HG03066 (cell line): ENCODE data around the gene RNF133.

Experiments
- ATAC-seq: cut with Tn5 transposase; IDR thresholded peaks from one replicate; pipeline ENCODE4 v1.9.1; 2021; ENCODE audit warnings: low read depth; ENCODE audit not compliant: unreplicated experiment

RNF133 gene, protein sequence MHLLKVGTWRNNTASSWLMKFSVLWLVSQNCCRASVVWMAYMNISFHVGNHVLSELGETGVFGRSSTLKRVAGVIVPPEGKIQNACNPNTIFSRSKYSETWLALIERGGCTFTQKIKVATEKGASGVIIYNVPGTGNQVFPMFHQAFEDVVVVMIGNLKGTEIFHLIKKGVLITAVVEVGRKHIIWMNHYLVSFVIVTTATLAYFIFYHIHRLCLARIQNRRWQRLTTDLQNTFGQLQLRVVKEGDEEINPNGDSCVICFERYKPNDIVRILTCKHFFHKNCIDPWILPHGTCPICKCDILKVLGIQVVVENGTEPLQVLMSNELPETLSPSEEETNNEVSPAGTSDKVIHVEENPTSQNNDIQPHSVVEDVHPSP

GRCh38 chr7:122699017-122699416, at the start of gene RNF133:
Gene RNF133, minus strand, starts transcription at chr7:122699117. Its CDS starts 199 bp downstream, at chr7:122698918.
- ATAC-seq: no peak

GRCh38 chr7:122748195-122748594, 49.3 kb upstream of the RNF133 start:
- no peak for ATAC-seq

- no peak for ATAC-seq
Measured at GRCh38 chr7:122746948-122747347, 48.0 kb upstream of the RNF133 start.

GRCh38 chr7:122743211-122743610, 44.3 kb upstream of the RNF133 start:
- ATAC-seq: no peak

- no peak for ATAC-seq
Measured at GRCh38 chr7:122738947-122739346, 40.0 kb upstream of the RNF133 start.

DNA sequence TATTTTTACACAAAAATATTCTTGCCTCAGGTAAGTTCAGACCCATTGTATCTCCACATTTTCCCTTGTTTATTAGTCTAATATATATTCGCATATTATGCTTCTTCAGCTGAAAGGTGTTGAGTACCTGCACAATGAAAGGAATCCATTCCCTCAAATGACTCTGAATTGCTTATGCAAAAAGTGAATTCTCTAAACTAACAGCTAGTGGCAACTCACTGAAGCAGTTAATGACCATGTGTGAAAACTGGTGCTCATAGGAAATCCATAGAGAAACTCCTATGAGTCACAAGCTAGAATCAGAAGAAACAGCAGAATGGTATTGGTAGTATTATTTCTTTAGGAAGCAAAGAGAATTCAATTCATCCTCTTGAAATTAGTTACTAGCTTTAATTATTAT, 37.3 kb upstream of the RNF133 start:
- ATAC-seq: no peak

- ATAC-seq: no peak
Measured at GRCh38 chr7:122727759-122728158, 28.8 kb upstream of the RNF133 start.

- ATAC-seq: no peak
Measured at GRCh38 chr7:122727354-122727753, 28.4 kb upstream of the RNF133 start.

DNA sequence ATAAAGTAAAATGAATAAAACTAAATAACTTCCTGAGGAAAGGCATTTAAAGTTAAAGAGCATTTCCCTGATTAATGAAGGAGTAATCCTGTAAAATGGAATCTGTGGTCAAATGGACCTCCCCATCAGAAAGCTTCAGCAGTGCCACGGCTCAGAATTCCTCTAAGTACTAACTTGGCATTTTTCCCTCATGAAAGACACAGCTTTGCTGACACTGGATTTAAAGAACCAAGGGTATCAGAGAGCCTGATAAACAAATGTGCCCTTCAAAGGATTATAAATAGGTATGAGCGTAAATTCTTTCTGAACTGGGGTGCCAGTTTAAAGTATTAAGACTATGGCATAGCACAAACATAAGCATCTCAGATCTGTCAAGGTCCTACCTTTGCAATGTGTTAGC, 28.0 kb upstream of the RNF133 start:
- no peak for ATAC-seq

DNA sequence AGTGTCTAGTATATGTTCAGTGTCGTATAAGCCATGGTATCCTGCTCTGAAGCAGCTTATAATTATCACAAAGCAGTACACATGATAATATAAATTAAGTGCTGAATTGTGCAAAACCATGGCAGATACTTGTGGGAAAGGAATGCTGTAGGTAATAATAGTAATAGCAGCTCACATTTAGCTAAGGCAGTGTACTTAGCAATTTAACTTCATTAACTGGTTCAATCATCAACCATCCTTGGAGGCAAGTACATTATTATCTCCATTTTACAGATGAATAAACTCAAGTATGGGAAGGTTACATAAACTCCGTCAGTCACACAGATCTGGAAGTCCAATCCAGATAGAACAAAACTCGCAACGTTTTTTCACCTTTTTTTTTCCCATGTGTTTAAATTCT, 25.4 kb upstream of the RNF133 start:
- ATAC-seq: no peak

- ATAC-seq: no peak
Measured at GRCh38 chr7:122719010-122719578, 20.2 kb upstream of the RNF133 start.

DNA sequence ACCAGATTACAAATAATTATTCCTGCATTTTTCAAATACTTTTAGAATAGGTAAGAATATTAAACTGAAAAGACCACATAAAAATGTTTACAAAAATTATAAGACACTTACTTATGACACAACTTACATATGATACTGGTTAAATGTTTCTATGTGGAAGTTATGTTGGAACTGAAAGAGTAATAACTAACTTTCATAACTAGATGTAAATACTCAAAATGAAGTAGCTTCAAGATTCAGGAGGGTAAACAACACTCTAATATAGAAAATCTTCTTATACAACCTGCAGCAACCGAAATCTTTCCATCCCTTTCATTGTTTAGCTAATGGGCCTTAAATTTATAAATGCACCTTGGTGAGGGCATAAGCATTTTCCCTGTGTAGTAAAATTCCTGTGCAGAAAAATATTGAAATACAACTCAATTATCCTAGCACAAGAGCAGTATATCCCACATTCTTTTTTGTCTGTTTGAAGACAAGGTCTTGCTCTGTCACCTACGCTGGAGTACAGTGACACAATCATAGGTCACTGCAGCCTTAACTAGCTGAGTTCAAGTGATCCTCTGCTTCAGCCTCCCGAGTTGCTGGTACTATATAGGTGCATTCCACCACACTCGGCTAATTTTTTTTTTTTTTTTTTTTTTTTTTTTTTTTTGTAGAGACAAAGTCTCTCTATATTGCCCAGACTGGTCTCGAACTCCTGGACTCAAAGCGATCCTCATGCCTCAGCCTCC, 18.6 kb upstream of the RNF133 start:
- ATAC-seq: no peak

DNA sequence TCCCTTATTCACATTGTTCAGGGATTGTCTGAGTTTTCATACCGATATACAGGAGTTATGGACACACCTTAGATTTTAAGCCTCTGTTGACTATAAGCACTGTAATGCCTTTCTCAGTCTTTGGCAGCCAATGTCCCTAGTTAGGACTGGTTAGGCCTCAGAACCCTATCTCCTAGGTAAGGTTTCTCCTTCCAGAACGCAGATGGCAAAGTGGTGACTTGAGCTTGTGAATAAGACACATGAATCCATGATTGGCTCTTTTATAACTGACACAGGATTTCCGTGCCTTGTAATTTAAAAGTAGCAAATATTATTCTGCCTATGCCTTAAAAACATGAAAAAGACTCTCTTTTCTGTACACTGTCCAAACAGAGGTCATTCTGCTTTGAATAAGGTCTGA, 16.3 kb upstream of the RNF133 start:
- ATAC-seq: no peak

- ATAC-seq: no peak
Measured at GRCh38 chr7:122710916-122711315, 12.0 kb upstream of the RNF133 start.

DNA sequence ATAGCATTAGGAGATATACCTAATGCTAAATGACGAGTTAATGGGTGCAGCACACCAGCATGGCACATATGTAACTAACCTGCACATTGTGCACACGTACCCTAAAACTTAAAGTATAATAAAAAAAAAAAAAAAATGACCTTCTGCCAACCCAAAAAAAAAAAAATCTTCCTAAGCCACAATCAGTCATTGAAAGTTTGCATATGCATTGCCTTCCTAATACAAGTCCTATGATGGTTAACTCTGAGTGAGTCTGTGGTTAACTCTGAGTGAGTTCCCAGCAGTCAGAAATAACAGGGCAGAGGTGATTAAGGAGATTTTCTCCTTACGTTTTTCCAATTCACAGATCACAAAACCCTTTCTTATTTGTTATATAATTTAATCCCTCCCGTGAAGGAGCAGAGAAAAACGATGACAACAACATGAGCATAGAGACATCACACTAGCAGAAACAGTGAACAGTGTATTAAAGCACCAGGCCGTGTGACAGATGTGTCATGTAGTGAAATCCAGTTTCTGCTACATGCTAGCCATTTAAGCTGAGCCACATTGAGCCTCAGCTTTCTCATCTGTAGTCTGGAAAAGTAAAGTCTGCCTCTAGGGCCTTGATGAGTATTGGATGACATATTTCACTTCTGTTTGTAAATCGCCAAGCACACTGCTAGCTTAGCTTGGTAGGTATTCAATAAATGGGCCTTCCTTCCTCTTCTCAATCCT, 11.2 kb upstream of the RNF133 start:
- no peak for ATAC-seq

GRCh38 chr7:122706836-122707235, 7.9 kb upstream of the RNF133 start:
- no peak for ATAC-seq

GRCh38 chr7:122702872-122703510, 4.1 kb upstream of the RNF133 start, which contains the start of gene RNF148:
Gene RNF148, minus strand, starts transcription at chr7:122702922. Its CDS starts 172 bp downstream, at chr7:122702750.
- no peak for ATAC-seq

DNA sequence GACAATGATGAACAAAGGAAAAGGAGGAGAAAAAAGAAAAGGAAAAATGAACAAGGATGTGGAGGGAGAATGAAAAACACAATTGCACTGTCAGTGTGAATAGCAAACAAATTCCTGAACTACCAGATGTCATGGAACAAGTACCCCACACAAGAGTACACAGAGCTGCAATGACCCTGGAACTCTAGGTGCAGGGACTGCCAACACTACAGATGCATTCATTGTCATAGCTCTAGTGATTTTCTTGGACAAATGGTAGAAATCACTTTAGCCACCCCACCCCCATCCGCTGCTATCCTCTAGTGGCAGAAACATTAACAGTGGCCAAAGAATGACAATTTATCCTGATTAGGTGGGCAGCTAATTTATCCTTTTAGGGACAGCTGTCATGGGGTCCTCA, 3.1 kb downstream of the RNF133 start:
- no peak for ATAC-seq

GRCh38 chr7:122694697-122695096, 4.2 kb downstream of the RNF133 start:
- ATAC-seq: no peak

DNA sequence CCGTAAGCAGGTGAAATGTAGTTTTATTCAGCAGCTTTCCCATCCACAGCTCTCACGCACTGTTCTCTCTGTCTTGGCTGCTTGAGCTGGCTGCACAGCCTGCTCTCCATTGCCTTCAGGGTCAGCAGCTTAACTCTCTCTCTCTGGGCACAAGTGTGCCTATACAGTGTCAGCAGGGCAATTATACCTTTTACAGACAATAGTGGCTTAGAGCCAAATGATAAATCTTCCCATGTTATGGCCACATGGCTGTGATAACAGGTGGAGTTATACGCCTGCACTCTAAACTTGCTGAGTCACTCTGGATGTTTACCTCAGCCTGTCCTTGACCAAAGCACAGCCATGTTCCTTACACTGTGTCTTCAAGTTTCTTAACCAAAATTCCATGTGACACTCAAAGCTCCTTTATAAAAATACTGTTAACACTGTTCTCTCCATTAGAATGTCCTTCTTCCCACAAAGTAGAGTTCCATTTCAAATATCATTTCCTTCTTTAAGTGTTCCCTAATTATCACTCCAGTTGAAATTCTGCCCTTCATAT, 6.1 kb downstream of the RNF133 start:
- no peak for ATAC-seq
